Suprapubic skin (tissue), 4 donors: ENCODE results near the gene PUS1. TPM values are rescaled to one million over a fixed set of nuclear protein-coding genes. Genes with fewer than 3 reads are reported as not detected.

Experiments
- DNase-seq, 2 donors: peaks; one replicate each; pipeline ENCODE4 v3.0.0-alpha.2; 2019; ENCODE audit warnings: low spot score in 2 of 2
- H3K27ac ChIP-seq: fragments of 200-600 bp; sonication (generic); one replicate; pipeline ENCODE4 v1.5.1; 2019
- H3K27me3 ChIP-seq: fragments of 200-600 bp; sonication (generic); one replicate; pipeline ENCODE4 v1.5.1; 2019
- H3K36me3 ChIP-seq: fragments of 200-600 bp; sonication (generic); one replicate; pipeline ENCODE4 v1.5.1; 2019
- H3K4me1 ChIP-seq: fragments of 200-600 bp; sonication (generic); one replicate; pipeline ENCODE4 v1.5.1; 2019
- H3K4me3 ChIP-seq: fragments of 200-600 bp; sonication (generic); one replicate; pipeline ENCODE4 v1.5.1; 2019; ENCODE audit warnings: mild to moderate bottlenecking
- H3K9me3 ChIP-seq: fragments of 200-600 bp; sonication (generic); one replicate; pipeline ENCODE4 v1.5.1; 2019
- EP300 ChIP-seq: sonication (generic); formaldehyde crosslinking; IDR thresholded peaks from one replicate; pipeline ENCODE4 v1.6.1; 2017; ENCODE audit warnings: antibody characterized with exemption
- POLR2A ChIP-seq, 2 donors: fragments of 450-650 bp; IDR thresholded peaks; one replicate each; pipeline ENCODE4 v1.6.1; 2017; ENCODE audit warnings: antibody characterized with exemption in 2 of 2, mild to moderate bottlenecking in 2 of 2, moderate library complexity in 2 of 2
- POLR2AphosphoS5 ChIP-seq, 3 donors: sonication (generic); formaldehyde crosslinking; IDR thresholded peaks; one replicate each; pipeline ENCODE4 v1.6.1; 2017; ENCODE audit warnings: antibody characterized with exemption in 3 of 3
- WGBS: methylation state at CpG from one replicate; pipeline ENCODE4 v1.1.5; 2018; 5-methylcytosine and 5-hydroxymethylcytosine counted together
- total RNA-seq, 4 donors: library from RNA; depleted of rRNA; stranded (reverse); fragments of >200 nt; gene quantifications; one replicate each; pipeline ENCODE4 v1.1.0, GENCODE V29; 2016
- TF ChIP-seq, protein P1 (sequence below), 2 donors: fragments of 200-600 bp in 1 of 2; fragments of 450-650 bp in 1 of 2; sonication (generic) in 1 of 2; IDR thresholded peaks; one replicate each; pipeline ENCODE4 v1.5.1; 2016 to 2019; ENCODE audit warnings: antibody characterized with exemption in 2 of 2, mild to moderate bottlenecking in 1 of 2, moderate library complexity in 1 of 2

Gene PUS1
- total RNA-seq, 4 donors from 2014 or later: 16.3 to 24.4 (median 21.8) TPM

- 49% methylated on average over 10 of the region's 20 CpGs for WGBS
- no peak overlapping the region for H3K27ac ChIP-seq
- no peak overlapping the region for H3K4me3 ChIP-seq
- H3K36me3 ChIP-seq: peaks cover 97% of the 10 kb centered on the region
- TF ChIP-seq POLR2AphosphoS5 (IDR thresholded peaks at IDR 0.05): no peak
- TF ChIP-seq POLR2A (IDR thresholded peaks at IDR 0.05): no peak
- TF ChIP-seq, protein P1, sequence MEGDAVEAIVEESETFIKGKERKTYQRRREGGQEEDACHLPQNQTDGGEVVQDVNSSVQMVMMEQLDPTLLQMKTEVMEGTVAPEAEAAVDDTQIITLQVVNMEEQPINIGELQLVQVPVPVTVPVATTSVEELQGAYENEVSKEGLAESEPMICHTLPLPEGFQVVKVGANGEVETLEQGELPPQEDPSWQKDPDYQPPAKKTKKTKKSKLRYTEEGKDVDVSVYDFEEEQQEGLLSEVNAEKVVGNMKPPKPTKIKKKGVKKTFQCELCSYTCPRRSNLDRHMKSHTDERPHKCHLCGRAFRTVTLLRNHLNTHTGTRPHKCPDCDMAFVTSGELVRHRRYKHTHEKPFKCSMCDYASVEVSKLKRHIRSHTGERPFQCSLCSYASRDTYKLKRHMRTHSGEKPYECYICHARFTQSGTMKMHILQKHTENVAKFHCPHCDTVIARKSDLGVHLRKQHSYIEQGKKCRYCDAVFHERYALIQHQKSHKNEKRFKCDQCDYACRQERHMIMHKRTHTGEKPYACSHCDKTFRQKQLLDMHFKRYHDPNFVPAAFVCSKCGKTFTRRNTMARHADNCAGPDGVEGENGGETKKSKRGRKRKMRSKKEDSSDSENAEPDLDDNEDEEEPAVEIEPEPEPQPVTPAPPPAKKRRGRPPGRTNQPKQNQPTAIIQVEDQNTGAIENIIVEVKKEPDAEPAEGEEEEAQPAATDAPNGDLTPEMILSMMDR (IDR thresholded peaks at IDR 0.05): no peak
- TF ChIP-seq EP300: no peak
- H3K9me3 ChIP-seq: no peaks in the 10 kb centered on the region
- H3K4me1 ChIP-seq: peaks cover 8% of the 10 kb centered on the region
- DNase-seq: no peak
- no peaks in the 10 kb centered on the region for H3K27me3 ChIP-seq
Measured at GRCh38 chr12:131912518-131913274, 16.4 kb upstream of the PUS1 start.

DNA sequence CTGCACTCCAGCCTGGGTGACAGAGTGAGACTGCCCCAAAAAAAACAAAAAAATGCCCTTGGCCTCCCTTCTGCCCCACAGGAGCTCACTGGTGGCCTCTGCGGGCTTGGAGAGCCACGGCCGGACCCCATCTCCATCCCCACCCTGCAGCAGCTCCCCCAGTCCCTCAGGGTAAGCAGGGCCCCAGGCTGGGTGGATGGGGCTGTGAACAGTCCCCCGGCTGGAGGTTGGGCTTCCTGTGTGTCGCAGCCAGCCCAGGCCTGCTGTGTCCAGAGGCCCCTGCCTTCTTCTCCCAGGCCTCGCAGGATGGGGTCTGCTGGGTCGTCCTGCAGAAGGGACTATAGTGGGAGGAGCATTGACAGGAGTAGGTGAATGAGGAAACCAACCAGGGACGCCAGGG lies 15.4 kb upstream of the PUS1 start:
- 90% methylated on average over 5 of the region's 8 CpGs for WGBS
- Histone ChIP-seq H3K36me3 (peaks cover 96% of the 10 kb centered on the region), H3K27me3 (no peaks in the 10 kb centered on the region), H3K4me1 (peaks cover 8% of the 10 kb centered on the region), H3K4me3 (no peak overlapping the region), H3K27ac (no peak overlapping the region), H3K9me3 (no peaks in the 10 kb centered on the region)
- no peak for DNase-seq
- TF ChIP-seq EP300: no peak
- no peak for TF ChIP-seq POLR2AphosphoS5 (IDR thresholded peaks at IDR 0.05)
- TF ChIP-seq, protein P1 (IDR thresholded peaks at IDR 0.05): no peak
- TF ChIP-seq POLR2A (IDR thresholded peaks at IDR 0.05): no peak

DNA sequence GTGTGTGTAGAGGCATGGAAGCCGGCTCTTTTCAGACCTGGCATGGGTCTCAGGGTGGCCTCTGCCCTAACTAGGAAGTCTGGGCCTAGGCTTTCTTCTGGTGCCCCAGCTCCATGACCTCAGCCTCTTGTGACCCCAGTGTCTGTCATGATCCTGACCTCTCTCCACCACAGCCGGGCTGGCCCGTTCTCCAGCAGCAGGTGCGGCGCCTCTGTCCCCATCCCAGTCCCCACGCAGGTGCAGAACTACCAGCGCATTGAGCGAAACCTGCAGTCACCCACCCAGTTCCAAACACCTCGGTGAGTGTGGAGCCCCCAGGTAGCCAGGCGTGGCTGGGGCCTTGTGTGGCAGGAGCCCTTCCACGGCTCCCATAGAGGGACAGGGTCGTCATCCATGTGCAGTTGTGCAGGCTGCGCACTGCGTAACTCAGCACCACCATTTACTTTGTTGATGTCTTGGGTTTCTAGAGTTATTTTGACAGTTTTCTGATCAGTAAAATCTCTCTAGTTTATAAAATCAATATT lies 14.8 kb upstream of the PUS1 start:
- 94% methylated on average over 8 of the region's 14 CpGs for WGBS
- TF ChIP-seq POLR2AphosphoS5 (IDR thresholded peaks at IDR 0.05): no peak
- TF ChIP-seq POLR2A (IDR thresholded peaks at IDR 0.05): no peak
- TF ChIP-seq EP300: no peak
- TF ChIP-seq, protein P1 (IDR thresholded peaks at IDR 0.05): no peak
- H3K9me3 ChIP-seq: no peaks in the 10 kb centered on the region
- peaks cover 8% of the 10 kb centered on the region for H3K4me1 ChIP-seq
- DNase-seq: no peak
- no peak overlapping the region for H3K27ac ChIP-seq
- peaks cover 95% of the 10 kb centered on the region for H3K36me3 ChIP-seq
- H3K27me3 ChIP-seq: no peaks in the 10 kb centered on the region
- no peak overlapping the region for H3K4me3 ChIP-seq

GRCh38 chr12:131915000-131915689 lies 13.9 kb upstream of the PUS1 start:
- no peak overlapping the region for H3K4me3 ChIP-seq
- no peak for DNase-seq
- no peaks in the 10 kb centered on the region for H3K9me3 ChIP-seq
- 50% methylated on average over 2 of the region's 20 CpGs for WGBS
- no peaks in the 10 kb centered on the region for H3K27me3 ChIP-seq
- no peak for TF ChIP-seq EP300
- TF ChIP-seq, protein P1 (IDR thresholded peaks at IDR 0.05): no peak
- TF ChIP-seq POLR2A (IDR thresholded peaks at IDR 0.05): no peak
- peaks cover 95% of the 10 kb centered on the region for H3K36me3 ChIP-seq
- H3K4me1 ChIP-seq: peaks cover 8% of the 10 kb centered on the region
- H3K27ac ChIP-seq: no peak overlapping the region

DNA sequence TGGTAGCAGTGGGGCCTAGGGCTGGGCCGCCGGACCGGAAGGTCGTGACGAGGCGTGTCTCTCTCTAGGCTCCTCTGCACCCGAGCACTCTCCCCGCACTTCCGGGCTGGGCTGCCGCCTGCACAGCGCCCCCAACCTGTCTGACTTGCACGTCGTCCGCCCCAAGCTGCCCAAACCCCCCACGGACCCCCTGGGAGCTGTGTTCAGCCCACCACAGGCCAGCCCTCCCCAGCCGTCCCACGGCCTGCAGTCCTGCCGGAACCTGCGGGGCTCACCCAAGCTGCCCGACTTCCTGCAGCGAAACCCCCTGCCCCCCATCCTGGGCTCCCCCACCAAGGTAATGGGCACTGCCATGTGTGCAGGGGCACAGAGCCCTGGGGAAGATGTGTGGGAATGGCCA lies 13.3 kb upstream of the PUS1 start:
- H3K9me3 ChIP-seq: no peaks in the 10 kb centered on the region
- peaks cover 95% of the 10 kb centered on the region for H3K36me3 ChIP-seq
- H3K27me3 ChIP-seq: no peaks in the 10 kb centered on the region
- TF ChIP-seq, protein P1 (IDR thresholded peaks at IDR 0.05): no peak
- TF ChIP-seq POLR2AphosphoS5 (IDR thresholded peaks at IDR 0.05) (no peak), POLR2A (IDR thresholded peaks at IDR 0.05) (no peak), EP300 (no peak)
- WGBS: no CpG with 5 or more reads among the region's 21 CpGs
- H3K27ac ChIP-seq: no peak overlapping the region
- peaks cover 8% of the 10 kb centered on the region for H3K4me1 ChIP-seq
- H3K4me3 ChIP-seq: no peak overlapping the region
- DNase-seq: no peak
